GDM1 (cell line): ENCODE data around the gene IER5L.
"Not testable (repeated sequence)": the region's sequence is repeated elsewhere in the genome, so short reads cannot be mapped to it uniquely, and the experiment has no call there.

Experiments
- DNase-seq: peaks from one replicate; lab custom pipeline; 2025; lab: John Stamatoyannopoulos, UW

IER5L gene

DNA sequence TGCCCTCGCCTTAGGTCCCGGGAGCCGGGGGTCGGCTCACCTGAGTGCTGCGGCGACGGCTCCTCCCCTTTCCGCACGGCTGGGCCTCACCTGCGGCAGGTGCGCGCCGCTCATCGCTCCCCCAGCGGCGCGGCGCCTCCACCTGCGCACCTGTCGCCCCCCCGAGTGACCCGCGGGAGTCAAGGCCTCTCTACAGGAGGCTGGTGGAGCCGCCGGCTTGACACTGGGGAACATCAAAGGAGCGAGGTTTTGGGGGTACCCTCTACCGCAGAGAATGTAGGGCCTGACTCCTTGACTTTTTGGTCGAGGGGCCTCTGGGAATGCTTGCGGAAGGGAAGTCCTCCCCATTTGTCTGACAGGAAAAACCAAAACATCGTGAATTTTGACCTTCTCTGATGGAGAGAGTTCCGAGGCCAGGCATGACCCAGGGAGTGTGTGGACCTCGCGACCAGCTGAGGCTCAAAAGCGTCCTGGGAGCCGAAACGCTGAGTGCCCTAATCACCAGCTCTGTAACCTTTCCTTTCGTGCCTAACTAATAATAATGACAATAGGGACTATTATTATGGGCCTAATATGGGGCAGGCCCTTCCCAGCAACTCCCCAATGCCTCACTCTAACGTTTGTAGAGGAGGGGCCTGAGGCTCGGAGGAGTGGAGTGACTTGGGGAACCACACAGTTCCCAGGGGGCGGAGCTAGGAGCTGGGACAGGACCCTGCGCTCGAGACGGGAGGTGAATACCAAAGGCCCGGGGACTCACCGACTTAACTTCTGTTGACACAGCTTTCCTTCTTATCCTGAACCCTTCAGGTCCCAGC is 714 bp upstream of the IER5L start:
- no peak for DNase-seq

GRCh38 chr9:129177443-129177790 is 644 bp downstream of the IER5L start:
- no peak for DNase-seq

DNA sequence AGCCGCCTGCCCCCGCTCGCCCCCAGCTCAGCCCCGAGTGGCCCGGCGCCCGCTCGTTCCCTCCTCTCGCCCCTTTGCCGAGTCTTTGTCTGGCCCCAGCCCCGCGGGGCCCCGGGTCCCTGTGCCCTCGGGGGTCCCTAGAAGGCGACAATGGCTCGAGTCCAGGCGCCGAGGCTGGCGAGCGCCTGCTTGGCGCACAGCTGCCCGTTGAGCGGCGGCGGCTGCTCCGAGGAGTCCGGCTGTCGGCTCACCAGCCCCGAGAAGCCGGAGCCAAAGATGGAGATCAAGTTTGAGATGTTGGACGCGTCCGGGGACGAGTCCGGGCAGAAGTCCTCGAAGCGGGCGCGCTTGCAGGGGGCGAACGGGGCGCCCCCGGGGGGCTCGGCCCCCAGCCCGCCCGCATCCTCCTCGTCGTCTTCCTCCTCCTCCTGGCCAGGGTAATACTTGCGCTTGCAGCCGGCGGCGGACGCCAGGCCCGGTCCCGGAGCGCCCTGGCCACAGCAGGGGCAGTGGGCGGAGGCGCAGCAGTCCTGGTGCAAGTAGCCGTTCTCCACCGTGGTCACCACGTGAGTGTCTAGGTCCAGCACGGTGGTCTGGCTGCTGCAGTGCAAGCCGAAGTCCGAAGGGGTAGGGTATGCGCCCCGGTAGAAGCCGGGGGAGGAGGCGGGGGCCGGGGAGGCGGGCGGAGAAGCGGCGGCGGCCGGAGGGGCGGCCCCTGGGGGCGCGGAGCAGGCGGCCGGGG is 1.2 kb downstream of the IER5L start:
- no peak for DNase-seq

GRCh38 chr9:129175825-129176633 is 2.0 kb downstream of the IER5L start:
- DNase-seq: peak; percentile 77

DNA sequence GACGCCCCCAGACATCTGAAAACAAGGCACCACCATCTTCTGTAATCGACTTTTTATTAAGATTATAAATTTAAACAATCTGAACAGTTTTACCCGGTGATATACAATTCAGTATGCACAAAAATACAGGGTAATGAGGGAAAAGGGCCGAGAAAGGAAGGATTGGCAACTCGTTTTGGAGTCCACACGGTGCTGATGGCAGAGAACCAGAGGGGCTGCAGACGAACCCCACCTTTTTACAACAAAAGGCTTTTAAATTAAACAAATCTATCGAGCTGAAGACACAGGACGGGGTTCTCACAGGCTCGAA is 2.6 kb downstream of the IER5L start:
- no peak for DNase-seq

DNA sequence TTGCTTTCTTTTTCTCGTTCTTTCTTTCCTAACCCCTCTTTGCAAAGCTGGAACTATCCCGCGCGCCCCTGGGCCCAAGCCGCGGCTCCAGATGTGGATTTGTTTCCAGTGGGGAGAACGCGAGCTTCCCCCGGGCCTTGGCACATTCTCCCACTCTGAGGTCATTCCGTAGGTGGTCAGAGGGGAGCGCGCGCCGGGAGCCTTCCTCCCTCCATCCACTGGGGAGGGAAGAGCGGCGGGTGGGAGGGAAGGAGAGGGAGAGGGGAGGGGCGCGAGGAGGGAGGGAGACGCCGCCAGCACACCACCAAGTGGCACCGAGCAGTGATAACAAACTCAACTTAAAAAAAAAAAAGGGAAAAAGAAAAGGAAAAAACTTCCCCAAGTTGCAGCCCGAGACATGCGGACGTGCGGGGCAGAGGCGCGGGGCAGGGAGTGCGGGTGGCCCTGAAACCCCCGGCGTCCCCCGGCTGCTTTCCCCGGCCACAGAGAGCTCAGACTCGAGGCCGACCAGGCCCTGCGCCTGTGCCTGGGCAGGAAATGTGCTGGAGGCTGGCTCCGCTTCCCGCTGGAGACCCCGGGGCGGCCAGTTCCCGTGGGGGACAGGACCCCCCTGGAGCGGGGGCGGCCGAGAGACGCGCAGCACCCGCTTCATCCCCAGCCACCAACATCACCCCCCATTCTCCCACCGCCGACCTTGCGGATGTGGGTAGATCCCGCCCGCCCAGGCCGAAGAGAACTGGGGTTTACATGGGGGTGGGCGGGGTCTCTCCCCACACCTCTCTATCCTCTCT is 3.1 kb downstream of the IER5L start:
- peak; percentile 31 for DNase-seq

GRCh38 chr9:129174102-129174723 is 3.8 kb downstream of the IER5L start:
- DNase-seq: peak; percentile 69

- DNase-seq: no peak
Observed at GRCh38 chr9:129173296-129174101, 4.6 kb downstream of the IER5L start.

DNA sequence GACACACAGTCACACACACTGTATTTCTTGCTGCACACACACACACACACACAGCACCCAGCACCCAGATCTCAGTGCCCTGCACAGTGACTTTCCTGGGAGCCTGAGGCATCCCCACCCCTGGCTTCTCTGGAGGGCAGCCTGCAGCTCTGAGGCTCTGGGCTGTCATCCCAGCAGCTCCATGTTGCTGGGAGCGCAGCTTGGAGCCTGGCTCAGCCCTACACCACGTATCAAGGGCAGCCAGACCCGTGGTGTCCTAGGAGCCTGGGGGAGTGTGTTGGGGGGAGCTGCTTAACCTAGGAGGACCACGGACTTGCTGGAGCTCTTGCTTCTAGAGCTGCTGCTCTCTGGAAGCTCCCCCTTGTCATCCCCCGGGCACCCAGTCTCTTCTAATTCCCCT is 5.2 kb downstream of the IER5L start:
- DNase-seq: no peak

DNA sequence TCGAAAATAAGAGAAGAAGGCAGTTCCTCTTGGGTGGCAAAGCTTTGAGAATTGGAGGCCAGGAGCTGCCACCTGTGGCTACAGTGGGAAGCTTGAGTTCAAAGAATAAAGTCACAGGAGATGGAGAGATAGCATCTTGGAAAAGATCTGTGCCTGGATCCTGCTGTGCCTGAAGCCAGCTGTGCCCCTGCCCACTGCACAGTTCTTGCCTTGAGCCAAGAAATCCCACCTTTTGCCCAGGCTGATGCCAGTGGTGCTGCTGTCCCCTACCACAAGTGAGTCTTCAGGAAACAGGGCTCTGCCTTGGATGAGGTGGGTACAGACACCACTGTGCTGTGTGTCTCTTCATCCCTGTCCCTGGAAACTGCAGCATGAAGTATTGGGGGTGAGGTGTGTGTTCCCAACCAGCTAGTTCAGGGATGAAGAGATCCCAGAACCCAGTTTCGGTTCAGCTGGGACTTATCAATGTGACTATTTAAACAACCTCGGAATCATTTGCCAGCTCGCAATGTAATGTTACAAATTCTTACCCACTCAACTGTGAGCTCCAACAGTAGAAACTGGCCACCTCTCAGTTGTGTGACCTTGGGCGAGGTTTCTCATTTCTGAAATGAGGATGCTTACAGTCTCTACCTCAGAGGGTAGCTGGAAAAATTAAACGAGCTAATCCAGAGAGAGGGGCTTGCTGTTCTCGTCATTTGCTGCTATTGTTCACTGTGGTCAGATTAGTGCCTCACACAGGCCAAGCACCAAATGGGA is 5.9 kb downstream of the IER5L start:
- DNase-seq: no peak

- DNase-seq: no peak
Observed at GRCh38 chr9:129170229-129170628, 7.8 kb downstream of the IER5L start.

DNA sequence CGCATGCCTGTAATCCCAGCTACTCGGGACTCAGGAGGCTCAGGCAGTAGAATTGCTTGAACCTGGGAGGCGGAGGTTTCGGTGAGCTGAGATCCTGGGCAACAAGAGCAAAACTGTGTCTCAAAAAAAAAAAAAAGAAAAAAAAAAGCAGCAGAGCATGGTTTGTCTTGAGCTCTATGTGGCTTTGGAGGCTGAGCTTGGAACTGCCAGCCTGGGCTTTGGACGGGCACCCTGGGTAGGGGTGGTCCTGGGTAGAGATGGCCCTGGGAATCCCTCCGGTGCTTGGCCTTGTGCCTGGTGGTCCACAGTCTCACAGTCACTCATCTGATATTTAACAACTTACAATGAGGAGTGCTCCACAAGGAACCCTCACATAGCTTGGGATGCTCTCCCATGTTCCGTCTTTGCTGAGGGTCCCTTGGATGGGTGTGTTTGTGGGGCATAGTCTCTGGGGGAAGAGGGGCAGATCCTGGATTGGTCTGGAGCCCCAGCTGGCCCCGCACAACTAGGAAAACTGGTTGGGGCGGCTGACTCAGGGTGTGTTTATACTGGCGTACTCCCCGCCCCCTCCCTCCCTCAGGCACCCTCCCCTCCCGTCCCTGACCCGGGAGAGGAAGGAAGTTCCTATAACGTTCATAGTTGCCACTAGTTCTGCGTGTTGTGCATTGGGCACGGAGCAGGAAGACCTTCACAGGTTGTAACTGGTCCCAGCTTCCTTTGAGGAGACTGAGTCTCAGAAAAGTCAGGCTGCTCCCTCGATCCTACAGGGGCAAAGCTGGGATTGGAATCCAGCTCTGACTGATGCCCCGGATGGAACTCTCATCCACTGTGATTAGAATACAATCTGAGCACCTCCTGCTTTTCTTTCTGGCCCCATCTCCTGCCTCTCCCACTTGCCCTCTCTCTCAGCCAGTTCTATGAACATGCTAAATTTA is 11.2 kb downstream of the IER5L start:
- peak; percentile 83 for DNase-seq

GRCh38 chr9:129165198-129165597 is 12.9 kb downstream of the IER5L start:
- no peak for DNase-seq

DNA sequence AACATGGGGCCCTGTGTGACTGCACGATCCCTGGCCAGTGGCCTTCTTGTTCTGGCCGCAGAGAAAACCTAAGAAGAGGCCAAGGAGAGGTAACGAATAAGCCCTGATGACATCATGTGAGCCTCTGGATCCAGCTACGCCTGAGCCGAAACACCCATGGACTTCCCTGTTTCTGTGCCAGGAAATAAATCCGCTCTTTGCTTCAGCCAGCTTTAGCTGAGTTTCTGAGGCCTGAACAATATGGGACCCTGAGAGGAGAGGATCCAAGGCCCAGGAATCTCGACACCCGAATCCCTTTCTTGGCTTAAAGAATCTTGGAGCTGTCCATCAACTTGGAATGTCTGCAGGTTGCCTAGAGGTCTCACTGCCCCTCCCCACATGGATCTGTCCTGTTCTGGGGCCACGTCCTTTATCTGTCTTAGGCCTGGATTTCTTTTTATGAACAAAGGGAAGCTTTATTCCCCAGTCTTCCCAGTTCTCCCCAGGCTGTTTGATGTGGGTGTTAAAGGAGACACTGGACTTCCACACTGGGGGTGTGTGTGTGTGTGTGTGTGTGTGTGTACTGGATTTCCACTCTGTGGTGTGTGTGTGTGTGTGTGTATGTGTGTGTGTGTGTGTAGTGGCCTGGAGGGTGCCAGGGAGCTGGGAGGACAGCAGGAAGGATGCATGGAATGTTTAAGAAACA is 13.7 kb downstream of the IER5L start:
- DNase-seq: no peak

DNA sequence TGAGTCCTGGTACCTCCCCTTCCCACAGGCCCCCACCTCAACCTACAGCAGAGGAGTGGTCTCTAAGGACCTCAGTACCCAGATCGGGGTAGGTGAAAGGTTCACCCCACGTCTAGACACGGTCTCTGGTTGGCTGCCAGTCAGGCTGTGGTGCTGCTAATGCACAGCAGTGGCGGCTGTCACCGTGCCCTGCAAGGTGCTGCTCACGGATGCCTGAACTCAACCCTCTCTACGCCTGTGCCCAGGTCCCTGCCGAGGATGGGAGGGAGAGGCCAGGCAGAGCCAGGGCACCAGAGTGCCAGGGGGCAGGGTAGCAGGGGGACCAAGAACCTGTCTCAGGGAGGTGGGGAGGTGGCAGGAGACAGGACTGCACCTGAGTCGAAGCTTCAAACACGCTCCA is 14.3 kb downstream of the IER5L start:
- DNase-seq: no peak

DNA sequence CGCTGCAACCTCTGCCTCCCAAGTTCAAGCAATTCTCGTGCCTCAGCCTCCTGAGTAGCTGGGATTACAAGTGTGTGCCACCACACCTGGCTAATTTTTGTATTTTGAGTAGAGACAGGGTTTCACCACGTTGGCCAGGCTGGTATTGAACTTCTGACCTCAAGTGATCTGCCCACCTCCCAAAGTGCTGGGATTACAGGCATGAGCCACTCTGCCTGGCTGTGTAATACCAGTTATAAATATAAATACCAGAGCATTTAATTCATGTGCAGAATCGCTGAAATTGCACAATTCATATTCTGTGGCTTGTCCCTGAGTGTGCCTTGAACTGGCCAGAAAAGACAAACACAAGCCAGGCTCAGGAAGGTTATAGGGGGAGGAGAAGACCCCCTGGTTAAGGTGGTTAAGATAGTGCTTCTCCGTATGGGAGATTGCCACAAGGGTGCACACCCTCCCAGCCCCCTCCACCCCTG is 14.8 kb downstream of the IER5L start:
- DNase-seq: not testable (repeated sequence)

DNA sequence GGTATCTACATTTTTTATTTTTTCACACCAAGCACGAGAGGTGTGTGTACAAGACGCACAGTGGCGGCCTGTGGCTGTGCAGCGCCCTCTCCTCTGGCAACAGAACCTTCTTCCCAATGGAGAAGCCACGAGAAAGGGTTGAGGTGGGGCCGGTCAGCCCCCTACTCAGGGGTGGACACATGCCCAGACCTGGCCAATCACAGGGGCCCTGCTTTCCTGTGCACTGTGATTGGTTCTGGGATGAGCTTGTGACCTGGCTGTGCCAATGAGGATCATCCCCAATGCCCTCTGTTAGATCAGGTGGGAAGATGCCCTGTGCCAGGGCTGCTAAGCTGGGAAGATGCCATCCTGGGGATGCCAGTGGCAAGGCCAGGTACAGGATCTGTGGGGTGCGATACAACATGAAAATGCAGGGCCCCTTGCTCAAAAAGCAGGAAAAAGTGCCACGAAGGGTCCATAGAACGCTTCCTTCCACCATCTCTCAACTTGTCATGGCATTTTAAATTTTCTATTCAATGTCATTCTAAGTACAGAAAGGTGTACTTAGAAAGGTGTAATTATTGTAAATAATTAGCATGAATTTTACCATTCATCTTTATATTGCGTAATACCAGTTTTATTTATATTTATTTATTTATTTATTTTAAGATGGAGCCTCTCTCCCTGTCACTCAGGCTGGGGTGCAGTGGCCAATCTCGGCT is 15.4 kb downstream of the IER5L start:
- no peak for DNase-seq

DNA sequence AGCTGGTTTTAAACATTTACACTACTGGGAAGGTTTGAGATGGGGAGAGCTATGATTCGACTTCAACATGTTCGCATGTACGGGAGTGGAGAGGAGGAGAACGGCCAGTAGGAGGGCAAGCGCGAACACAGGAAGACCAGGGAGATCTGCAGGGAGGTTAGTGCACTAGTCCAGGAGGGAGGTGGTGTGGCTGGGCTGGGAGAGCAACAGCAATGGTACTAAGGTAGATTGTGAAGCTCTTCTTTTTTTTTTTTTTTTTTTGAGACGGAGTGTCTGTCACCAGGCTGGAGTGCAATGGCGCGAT is 16.6 kb downstream of the IER5L start:
- DNase-seq: no peak
